HepG2 (cell line): ENCODE data around the gene UNC5CL. TPM values are rescaled to one million over a fixed set of nuclear protein-coding genes. Genes with fewer than 3 reads are reported as not detected.

Experiments used
- ARNT ChIP-seq: fragments of 450-650 bp; IDR thresholded peaks from 2 replicates; pipeline ENCODE4 v1.6.1; 2017
- CTCF ChIP-seq: sonication (generic); formaldehyde crosslinking; IDR thresholded peaks from 2 replicates; pipeline ENCODE4 v1.5.0; 2020; ENCODE audit warnings: mild to moderate bottlenecking, missing genetic modification reagents, moderate library complexity
- ERF ChIP-seq: IDR thresholded peaks from 2 replicates; pipeline ENCODE4 v1.6.1; 2018; ENCODE audit warnings: missing biosample characterization, missing genetic modification reagents
- FOXA1 ChIP-seq, 2 experiments: fragments of 450-650 bp in 1 of 2; sonication (generic) in 1 of 2; formaldehyde crosslinking in 1 of 2; IDR thresholded peaks; 2 replicates each; pipeline versions ENCODE4 v1.4.0 to v1.6.1; 2016 to 2020; ENCODE audit warnings: missing genetic modification reagents in 1 of 2
- GLMP ChIP-seq: sonication (generic); formaldehyde crosslinking; IDR thresholded peaks from 2 replicates; pipeline ENCODE4 v1.9.0; 2021; ENCODE audit warnings: missing genetic modification reagents, mild to moderate bottlenecking, borderline replicate concordance
- MLLT10 ChIP-seq: sonication (generic); formaldehyde crosslinking; IDR thresholded peaks from 2 replicates; pipeline ENCODE4 v1.4.0; 2020; ENCODE audit warnings: missing genetic modification reagents
- PCBP1 ChIP-seq: fragments of 200-400 bp; formaldehyde crosslinking; IDR thresholded peaks from 2 replicates; pipeline ENCODE4 v1.6.1; 2017; ENCODE audit warnings: mild to moderate bottlenecking, low read depth, low read length, borderline replicate concordance
- RARG ChIP-seq: sonication (generic); formaldehyde crosslinking; IDR thresholded peaks from 2 replicates; pipeline ENCODE4 v1.4.0; 2020; ENCODE audit warnings: low read depth, mild to moderate bottlenecking, missing genetic modification reagents
- RXRA ChIP-seq: sonication (generic); formaldehyde crosslinking; IDR thresholded peaks from 2 replicates; pipeline ENCODE4 v1.5.1; 2020; ENCODE audit warnings: missing genetic modification reagents
- SUZ12 ChIP-seq: fragments of 150-350 bp; IDR thresholded peaks from 2 replicates; pipeline ENCODE4 v1.6.1; 2014; ENCODE audit warnings: low read depth, low read length
- THAP9 ChIP-seq: sonication (generic); formaldehyde crosslinking; IDR thresholded peaks from 2 replicates; pipeline ENCODE4; 2020; ENCODE audit warnings: missing genetic modification reagents, mild to moderate bottlenecking, borderline replicate concordance
- ZNF318 ChIP-seq: sonication (generic); formaldehyde crosslinking; IDR thresholded peaks from 2 replicates; pipeline ENCODE4 v1.4.0; 2020; ENCODE audit warnings: mild to moderate bottlenecking, missing genetic modification reagents
- ZNF556 ChIP-seq: sonication (generic); formaldehyde crosslinking; IDR thresholded peaks from 2 replicates; pipeline ENCODE4 v1.4.0; 2020; ENCODE audit warnings: mild to moderate bottlenecking, missing genetic modification reagents, borderline replicate concordance
- ZNF614 ChIP-seq: IDR thresholded peaks from 2 replicates; pipeline ENCODE4 v1.6.1; 2018; ENCODE audit warnings: missing biosample characterization, missing genetic modification reagents, inconsistent platforms, borderline replicate concordance
- ZNF639 ChIP-seq: conservative IDR thresholded peaks from 2 replicates; pipeline ENCODE4 v1.6.1; 2018; ENCODE audit warnings: missing genetic modification reagents
- polyA plus RNA-seq, 8 experiments: library from polyadenylated mRNA; depleted of rRNA in 3 of 8; stranded (reverse) in 7 of 8; unstranded in 1 of 8; fragments of >200 nt; fragmentation: Illumina TruSeq in 4 of 8; extraction: Trizol in 4 of 8; gene quantifications; 2 replicates each; pipeline versions ENCODE4 v1.2.1 to v1.2.3, GENCODE V29; 2011 to 2016; ENCODE audit warnings: low read depth in 4 of 8, missing spikeins in 1 of 8, mixed read lengths in 1 of 8; ENCODE audit not compliant: insufficient read depth in 1 of 8
- total RNA-seq, 5 experiments: library from RNA; depleted of rRNA; stranded (reverse); fragments of >200 nt; fragmentation: Illumina TruSeq; extraction: Trizol; gene quantifications; 2 replicates each; pipeline ENCODE4 v1.2.3, GENCODE V29; 2016; ENCODE audit warnings: low read depth in 1 of 5

UNC5CL gene
- total and polyA plus RNA-seq, 2 of the 13 experiments (the other 11 are each of a cell fraction or from before 2014, with no cell fraction given), result 2.4 to 2.5 TPM

GRCh38 chr6:40999569-40999968, 39.5 kb downstream of the UNC5CL start (continued):
- TF ChIP-seq ZNF318 (CRISPR knock-in tag) (no peak), THAP9 (CRISPR knock-in tag) (no peak), RARG (CRISPR knock-in tag) (no peak), PCBP1 (no peak), CTCF (peak; percentile 89), FOXA1 (IDR thresholded peaks at IDR 0.05) (no peak), FOXA1 (CRISPR knock-in tag; IDR thresholded peaks at IDR 0.05) (no peak), RXRA (CRISPR knock-in tag) (peak; percentile 38; the same call in 1 of the 2 replicates), ZNF614 (CRISPR knock-in tag) (peak; percentile 66; the same call in 1 of the 2 replicates), GLMP (CRISPR knock-in tag) (no peak), ZNF556 (no peak), ARNT (no peak), SUZ12 (no peak), ERF (CRISPR knock-in tag) (no peak), ZNF639 (CRISPR knock-in tag) (no peak), MLLT10 (CRISPR knock-in tag) (no peak)
